Amniotic epithelial cell (primary cell): ENCODE results near the gene CREBZF.
"Not testable (repeated sequence)": the region's sequence is repeated elsewhere in the genome, so short reads cannot be mapped to it uniquely, and the experiment has no call there.

ENCODE experiments used
- DNase-seq: peaks from one replicate; pipeline ENCODE4 v3.0.0-alpha.2; 2010; ENCODE audit warnings: low read depth

Gene CREBZF

DNA sequence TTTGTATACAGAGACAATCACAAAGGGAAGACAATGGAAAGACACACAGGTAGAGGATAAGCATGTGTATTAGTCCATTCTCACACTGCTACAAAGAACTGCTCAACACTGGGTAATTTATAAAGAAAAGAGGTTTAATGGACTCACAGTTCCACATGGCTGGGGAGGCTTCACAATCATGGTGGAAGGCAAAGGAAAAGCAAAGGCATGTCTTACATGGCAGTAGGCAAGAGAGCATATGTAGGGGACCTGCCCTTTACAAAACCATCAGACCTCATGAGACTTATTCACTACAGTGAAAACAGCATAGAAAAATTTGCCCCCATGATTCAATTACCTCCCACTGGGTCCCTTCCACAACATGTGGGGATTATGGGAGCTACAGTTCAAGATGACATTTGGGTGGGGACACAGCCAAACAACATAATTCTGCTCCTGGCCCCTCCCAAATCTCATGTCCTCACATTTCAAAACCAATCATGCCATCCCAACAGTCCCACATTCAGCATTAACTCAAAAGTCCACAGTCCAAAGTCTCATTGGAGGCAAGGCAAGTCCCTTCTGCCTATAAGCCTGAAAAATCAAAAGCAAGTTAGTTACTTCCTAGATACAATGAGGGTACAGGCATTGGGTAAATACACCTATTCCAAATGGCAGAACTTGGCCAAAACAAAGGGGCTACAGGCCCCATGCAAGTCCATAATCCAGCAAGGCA, 6.2 kb upstream of the CREBZF start:
- DNase-seq: not testable (repeated sequence)

DNA sequence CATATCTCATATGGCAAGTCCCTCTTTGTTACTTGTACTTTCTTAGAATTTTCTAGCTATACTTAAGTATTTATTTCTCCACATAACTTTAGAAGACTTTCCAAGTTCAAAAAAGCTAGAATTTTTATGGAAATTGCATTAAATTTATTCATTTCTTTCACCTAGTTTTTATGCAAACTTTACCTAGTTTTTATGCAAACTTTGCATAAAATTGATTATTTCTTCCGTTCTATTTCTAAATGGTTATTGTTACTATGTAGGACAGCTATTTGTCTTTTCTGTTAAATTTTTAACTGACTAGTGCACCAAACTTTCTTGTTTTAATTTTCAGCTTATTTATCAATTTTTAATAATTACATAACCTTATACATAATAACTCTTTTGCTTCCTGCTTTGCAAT, 3.2 kb upstream of the CREBZF start:
- no peak for DNase-seq

DNA sequence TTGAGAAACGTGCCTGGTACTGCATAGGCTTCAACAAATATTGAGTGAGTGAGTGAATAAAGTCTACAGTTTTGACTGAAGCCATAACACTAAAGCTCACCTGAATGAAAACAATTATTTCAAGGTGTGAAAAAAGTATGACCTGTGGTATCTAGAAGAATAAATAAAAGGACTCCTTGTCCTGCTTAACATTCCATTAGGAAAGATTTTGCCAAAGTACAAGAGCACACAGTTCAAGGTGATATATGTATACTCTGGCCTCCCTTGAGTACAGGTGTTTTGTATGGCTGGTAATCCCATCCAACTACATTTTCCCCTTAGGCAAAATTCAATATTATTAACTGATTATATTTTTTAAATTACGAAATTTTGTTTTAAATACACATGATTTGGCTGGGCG, 1.8 kb upstream of the CREBZF start:
- DNase-seq: no peak

DNA sequence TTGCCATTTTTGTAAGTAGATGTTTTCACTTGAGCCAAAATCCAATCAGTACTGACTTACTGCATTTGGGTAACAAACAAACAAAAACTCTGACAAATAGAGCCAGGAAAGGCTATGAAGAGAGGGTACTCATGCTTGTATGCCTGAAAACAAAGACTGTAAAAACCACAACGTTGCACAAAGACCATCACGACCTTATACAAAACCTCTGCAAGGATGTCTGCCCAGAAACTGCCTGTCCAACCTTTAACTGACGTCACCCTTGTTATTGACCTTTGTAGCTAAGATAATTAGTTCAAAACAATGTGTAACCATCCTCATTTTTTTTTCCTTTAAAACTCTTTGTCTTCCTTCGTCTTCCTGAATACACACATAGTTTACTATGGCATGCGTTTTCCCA, 804 bp upstream of the CREBZF start:
- no peak for DNase-seq

DNA sequence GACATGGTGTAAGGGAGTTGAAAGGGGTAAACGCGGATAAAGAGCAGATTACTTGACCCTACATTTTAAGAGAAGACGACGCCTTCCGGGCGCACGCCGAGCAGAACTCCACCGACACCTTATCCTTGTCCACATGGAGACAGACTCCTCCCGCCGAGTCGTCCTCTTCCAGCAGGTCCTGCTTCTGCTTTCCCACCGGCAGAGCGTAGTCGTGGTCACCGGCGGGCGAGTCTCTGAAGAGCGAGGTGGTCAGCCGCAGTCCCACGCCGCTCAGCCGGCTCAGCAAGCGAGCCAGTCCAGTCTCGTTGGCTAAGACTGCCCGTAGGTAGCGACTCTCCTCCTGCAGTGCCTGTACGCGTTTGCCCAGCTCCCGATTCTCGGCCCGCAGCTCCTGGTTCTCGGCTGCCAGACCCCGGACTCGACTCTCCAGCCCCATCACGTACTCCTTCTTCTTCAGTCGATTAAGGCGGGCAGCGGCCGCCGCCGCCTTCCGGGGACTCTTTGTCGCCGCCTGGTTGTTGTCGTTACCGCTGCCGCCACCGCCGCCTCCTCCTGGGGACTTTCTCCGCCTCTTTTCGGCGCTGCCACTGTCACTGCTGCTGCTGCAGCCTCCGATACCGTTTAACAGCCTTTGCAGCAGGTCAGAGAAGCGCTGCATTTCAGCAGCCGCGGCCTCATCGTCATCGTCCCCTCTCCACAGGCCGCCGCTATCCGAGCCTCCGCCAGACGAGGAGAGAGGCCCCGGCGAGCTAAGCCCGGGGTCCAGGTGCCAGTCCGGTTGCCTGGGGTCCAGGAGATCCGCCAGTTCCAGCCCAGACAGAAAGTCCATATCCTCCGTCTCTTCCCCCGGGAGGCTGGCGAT, 945 bp downstream of the CREBZF start:
- DNase-seq: peak; percentile 25

DNA sequence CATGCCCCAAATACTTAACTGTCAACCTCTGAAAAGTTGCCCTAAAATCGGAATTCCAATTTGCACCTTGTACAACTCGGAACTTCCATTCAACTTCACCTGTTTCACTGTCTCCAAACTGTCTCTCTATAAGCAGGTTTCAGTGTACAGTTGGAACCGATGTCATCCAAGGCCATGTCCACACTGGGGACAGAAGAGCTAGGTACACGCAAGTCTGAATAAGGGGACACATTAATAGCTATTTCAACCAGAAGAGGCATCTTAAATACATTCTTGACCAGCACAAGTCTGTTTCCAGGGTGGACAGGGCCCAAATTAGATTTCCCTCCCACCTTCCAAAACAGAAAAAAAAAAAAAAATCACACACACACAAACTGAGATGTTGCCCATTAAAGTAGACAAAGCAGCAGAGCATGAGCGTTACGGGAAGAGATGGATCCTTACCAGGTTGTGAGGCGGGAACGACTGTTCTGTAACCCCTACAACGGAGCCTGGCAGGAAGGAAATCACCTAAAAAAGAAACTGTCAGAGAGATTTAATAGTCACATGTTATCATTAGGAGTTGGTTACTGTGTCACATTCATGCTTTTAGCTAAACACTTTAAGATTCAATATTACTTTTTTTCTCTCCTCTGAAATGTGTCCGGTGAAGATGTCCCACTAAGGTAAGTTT, 1.7 kb downstream of the CREBZF start:
- DNase-seq: peak; percentile 19

- peak; percentile 31 for DNase-seq
Observed at GRCh38 chr11:85661972-85662664, 2.8 kb downstream of the CREBZF start.

GRCh38 chr11:85658180-85658579, 6.7 kb downstream of the CREBZF start:
- DNase-seq: peak; percentile 43

- no peak for DNase-seq
Observed at GRCh38 chr11:85656777-85657176, 8.2 kb downstream of the CREBZF start.

DNA sequence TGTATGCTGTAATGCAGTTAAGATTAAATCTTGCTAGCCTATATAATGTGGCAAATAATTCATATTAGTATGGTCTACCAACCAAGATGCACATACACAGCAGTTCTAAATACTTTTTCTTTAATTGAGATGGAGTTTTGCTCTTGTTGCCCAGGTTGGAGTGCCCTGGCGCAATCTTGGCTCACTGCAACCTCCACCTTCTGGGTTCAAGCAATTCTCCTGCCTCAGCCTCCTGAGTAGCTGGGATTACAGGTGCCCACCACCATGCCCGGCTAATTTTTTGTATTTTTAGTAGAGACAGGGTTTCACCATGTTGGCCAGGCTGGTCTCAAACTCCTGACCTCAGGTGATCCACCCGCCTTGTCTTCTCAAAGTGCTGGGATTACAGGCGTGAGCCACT, 10.6 kb downstream of the CREBZF start:
- DNase-seq: not testable (repeated sequence)

DNA sequence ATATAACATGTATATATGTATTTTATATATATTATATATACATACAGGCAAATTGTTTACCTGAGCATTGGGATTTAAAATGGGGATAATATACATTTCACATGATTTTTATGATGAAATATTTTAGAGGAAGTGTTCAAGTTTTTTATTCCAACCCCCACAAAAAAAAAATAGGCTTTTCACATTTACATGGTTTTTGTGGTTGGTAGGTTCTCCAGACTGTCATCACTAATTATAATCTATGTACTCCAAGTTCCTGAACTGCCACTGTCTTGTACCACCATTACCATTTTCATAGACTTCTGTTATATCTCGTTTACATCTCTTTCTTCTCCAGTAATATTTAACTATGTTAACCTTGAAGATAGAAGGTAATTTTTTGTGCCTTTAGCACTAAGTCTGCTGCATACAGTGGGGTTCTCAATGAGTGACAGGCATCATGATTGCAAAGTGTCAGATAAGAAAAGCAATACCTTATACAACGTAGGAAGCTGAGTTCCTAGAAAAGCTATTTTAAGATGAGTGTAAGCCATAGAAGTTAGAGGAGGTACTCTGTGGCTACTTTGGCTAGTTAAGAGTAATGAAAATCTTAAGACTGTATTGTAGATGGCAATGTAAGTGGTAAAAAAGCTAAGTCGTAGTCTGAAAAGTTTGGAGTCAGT, 12.0 kb downstream of the CREBZF start:
- DNase-seq: no peak

GRCh38 chr11:85651118-85651517, 13.8 kb downstream of the CREBZF start:
- no peak for DNase-seq

- peak; percentile 73 for DNase-seq
Observed at GRCh38 chr11:85647604-85648299, 17.2 kb downstream of the CREBZF start, which contains the start of gene TMEM126A. TMEM126A (plus strand) TSS chr11:85647967; CDS start chr11:85650256, 2,289 bp downstream.

DNA sequence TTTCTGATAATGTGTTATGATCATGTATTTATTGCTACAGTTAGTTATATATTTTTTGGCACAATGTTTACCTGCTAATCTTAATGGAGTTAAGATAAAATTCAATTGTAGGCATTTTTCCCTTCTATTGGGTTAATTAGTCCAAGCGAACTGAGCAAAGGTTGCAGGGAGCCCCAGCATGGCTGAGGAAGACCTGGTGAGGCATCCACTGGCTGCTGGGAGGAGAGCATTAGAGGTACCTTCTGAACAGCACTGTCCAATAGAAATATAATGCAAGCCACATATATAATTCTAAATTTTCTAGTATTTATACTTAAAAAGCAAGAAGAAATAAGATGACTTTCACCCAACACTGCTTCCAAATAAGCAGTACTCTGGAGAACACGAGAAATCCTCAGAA, 17.9 kb downstream of the CREBZF start:
- no peak for DNase-seq

- DNase-seq: peak; percentile 35
Observed at GRCh38 chr11:85643191-85643614, 21.7 kb downstream of the CREBZF start.

GRCh38 chr11:85634747-85635146, 30.2 kb downstream of the CREBZF start:
- no peak for DNase-seq

DNA sequence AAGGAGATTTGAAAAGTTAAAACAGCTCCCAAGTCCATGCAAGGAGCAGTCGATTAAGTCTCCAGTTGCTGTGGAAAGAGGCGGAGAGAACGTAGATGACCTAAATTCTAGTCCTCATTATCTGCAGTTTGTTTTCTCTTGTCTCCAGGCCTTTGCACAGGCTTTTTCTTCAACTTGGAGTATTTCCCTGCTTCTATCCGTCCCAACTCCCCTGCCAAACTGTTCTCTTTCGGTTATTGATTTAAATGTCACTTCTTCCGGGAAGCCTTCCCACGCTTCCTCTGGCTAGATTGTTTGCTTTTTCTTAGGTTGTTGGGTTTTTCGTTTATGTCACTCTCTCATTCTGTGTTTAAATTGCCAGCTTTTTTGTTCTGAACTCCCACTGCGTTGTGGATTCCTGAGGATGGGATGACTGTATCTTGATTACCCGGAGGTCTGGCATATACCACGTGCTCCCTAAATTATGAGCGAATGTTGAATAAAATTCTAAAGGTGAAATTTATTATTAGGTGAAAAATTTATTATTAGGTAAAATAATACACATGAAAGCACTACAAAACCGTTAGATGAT, 36.1 kb downstream of the CREBZF start:
- no peak for DNase-seq

- DNase-seq: peak; percentile 95
Observed at GRCh38 chr11:85627998-85628770, 36.7 kb downstream of the CREBZF start, which contains the start of gene TMEM126B. TMEM126B (plus strand) TSS chr11:85628593; CDS start chr11:85628608, 15 bp downstream.

- DNase-seq: peak; percentile 33
Observed at GRCh38 chr11:85627332-85627997, 37.5 kb downstream of the CREBZF start, which contains the start of gene DLG2. DLG2 (minus strand) TSS chr11:85627344.
